Activated naive CD8-positive, alpha-beta T cell treated with anti-CD3 and anti-CD28 coated beads, Interleukin-2, amount 50 U/mL, for 24 hours (primary cell): Measurements from ENCODE around the gene IRF2BPL.

Experiments used
- ATAC-seq: fragments of 150-1000 bp; cut with Tn5 transposase; one replicate; pipeline ENCODE4 v1.10.0; 2021
- DNase-seq: peaks from one replicate; pipeline ENCODE4 v3.0.0; 2021
- H3K27ac Mint-ChIP-seq: one replicate; pipeline ENCODE4 v1.8.0; 2021; ENCODE audit warnings: mild to moderate bottlenecking, mixed read lengths
- H3K27me3 Mint-ChIP-seq: one replicate; pipeline ENCODE4 v1.8.0; 2021; ENCODE audit warnings: mixed read lengths
- H3K36me3 Mint-ChIP-seq: one replicate; pipeline ENCODE4 v1.8.0; 2021; ENCODE audit warnings: low read depth, mixed read lengths
- H3K4me1 Mint-ChIP-seq: one replicate; pipeline ENCODE4 v1.8.0; 2021; ENCODE audit warnings: mixed read lengths
- H3K4me3 Mint-ChIP-seq: one replicate; pipeline ENCODE4 v1.8.0; 2021; ENCODE audit warnings: mild to moderate bottlenecking, moderate library complexity, mixed read lengths
- H3K9me3 Mint-ChIP-seq: one replicate; pipeline ENCODE4 v1.8.0; 2021; ENCODE audit warnings: mixed read lengths

Gene IRF2BPL

DNA sequence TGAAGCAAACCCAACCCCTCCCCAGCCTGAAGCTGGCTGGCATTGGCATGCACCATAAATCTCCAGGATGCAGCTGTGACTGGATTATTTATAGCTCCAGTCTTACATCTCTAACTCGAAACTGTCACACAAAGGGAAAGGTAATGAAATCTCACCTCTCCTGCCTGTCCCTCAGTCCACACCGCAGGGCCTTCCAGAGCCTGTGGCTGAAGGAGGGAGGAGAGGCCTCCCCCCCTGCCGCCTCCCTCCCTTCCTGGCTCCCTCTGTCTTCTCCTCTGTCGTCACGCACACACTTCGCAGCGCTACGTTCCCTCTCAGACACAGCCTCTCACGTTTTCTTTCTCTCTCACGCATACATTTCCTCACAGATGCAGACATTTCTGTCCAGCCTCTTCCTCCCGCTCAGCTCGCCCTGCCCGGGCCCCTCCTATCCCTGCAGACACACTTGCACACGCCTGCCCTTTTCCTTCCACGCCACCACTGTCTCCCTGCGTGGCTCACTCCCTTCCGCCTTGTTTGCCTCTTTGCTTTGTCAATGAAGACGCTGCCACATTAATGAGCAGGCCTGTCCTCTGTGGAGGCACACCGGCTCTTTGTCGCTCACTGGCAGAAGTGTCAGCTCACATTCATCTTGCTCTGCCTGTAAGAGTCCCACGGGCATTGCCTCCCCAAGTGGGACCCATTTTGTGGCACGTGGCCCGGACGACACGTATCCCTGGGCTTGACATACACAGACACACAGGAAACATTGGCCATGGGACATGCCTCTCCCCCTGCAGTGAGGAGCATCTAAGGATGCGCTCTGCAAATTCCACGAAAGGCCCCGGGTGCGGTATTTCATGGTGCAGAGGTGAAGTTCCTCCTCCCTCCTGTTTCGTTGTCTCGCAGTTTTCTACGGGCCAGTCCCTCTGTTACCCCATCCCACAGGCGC is 27.9 kb downstream of the IRF2BPL start:
- no peak for DNase-seq
- peak; percentile 33 for ATAC-seq
- Mint-ChIP-seq H3K9me3 (no peaks in the 10 kb centered on the region), H3K27me3 (peaks cover 3% of the 10 kb centered on the region), H3K4me1 (peaks cover 24% of the 10 kb centered on the region), H3K27ac (peak overlapping the region; percentile 25), H3K4me3 (peak overlapping the region; percentile 30), H3K36me3 (no peaks in the 10 kb centered on the region)

DNA sequence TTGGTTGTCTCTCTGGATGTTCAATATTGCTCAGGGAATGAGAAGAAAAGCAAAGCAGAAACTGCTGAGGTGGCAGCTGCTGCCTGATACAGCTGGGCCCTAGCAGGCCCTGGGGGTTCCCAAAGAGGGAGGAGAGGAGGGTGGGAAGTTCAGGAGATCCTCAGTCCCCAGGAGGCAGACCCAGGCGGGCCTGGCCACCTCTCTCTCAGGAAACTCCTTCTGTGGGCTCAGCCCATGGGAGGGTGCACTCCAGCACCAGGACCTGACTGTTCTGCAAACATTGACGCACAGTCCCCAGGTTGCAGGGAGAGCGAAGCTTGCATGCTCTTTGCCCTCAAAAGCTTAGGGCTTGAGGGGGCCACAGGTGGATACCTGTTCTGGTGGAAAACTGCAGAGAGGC is 29.6 kb downstream of the IRF2BPL start:
- H3K27me3 Mint-ChIP-seq = peaks cover 3% of the 10 kb centered on the region
- H3K4me1 Mint-ChIP-seq = peaks cover 35% of the 10 kb centered on the region
- no peak overlapping the region for H3K4me3 Mint-ChIP-seq
- no peak for DNase-seq
- no peaks in the 10 kb centered on the region for H3K36me3 Mint-ChIP-seq
- no peak overlapping the region for H3K27ac Mint-ChIP-seq
- no peak for ATAC-seq
- no peaks in the 10 kb centered on the region for H3K9me3 Mint-ChIP-seq

DNA sequence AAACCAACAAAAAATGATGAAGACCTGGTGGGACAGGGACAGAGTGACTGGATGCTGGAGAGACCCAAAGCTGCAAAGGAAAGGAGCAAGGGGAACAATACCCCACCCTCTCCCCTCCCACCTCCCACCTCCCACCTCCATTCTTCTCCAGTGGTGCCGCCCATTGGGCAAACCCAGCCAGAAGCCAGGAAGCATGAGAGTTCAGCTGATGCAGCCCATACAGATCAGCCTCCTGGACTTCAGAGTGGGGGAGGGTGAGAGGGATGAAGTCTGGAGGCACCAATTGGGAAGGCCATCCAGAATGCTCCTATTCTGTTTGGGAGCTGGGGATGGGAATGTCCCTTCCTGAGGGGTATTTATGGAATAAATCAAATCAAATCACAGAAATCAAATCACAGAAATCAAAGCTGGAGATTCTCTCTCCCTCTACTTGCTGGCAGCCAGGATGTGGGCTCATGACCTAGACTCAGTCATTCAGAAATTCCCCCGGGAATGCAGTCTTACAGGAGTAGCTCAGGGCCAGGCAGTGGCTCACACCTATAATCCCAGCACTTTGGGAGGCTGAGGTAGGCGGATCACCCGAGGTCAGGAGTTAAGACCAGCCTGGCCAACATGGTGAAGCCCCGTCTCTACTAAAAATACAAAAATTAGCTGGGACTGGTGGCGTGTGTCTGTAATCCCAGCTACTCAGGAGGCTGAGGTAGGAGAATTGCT is 31.1 kb downstream of the IRF2BPL start:
- Mint-ChIP-seq H3K9me3 (no peaks in the 10 kb centered on the region), H3K27me3 (peaks cover 3% of the 10 kb centered on the region), H3K4me1 (peaks cover 38% of the 10 kb centered on the region), H3K36me3 (no peaks in the 10 kb centered on the region), H3K4me3 (no peak overlapping the region), H3K27ac (no peak overlapping the region)
- DNase-seq (no peak), ATAC-seq (no peak)

DNA sequence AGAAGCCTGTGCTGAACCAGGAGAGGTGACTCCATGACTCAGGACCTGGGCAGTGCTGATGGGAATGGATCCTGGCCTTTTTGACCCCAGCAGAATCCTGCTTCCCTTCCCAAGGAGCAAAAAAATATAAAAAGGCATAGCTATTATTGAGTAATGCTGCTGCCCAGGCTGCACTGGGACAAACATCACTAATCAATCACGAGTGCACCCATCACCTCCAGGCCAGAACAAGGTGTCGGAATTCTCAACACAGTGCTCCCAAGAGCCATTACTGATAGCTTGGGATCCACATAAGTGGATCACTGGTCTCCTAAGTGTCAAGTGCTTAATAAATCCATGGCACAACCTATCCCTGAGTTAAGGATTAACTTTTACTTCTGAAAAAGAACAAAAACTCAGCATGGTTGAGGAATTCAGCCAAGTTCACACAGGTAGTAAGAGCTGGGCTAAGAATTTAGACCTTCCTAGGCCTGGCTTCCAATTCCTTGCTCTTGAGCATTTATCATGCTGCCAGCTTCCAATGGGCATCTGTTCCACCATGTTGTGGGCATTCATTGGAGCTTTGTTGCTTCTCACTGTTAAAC is 31.9 kb downstream of the IRF2BPL start:
- no peak for DNase-seq
- H3K4me1 Mint-ChIP-seq = peaks cover 38% of the 10 kb centered on the region
- no peaks in the 10 kb centered on the region for H3K9me3 Mint-ChIP-seq
- H3K4me3 Mint-ChIP-seq = no peak overlapping the region
- H3K27ac Mint-ChIP-seq = no peak overlapping the region
- no peaks in the 10 kb centered on the region for H3K36me3 Mint-ChIP-seq
- ATAC-seq = no peak
- H3K27me3 Mint-ChIP-seq = peaks cover 3% of the 10 kb centered on the region

DNA sequence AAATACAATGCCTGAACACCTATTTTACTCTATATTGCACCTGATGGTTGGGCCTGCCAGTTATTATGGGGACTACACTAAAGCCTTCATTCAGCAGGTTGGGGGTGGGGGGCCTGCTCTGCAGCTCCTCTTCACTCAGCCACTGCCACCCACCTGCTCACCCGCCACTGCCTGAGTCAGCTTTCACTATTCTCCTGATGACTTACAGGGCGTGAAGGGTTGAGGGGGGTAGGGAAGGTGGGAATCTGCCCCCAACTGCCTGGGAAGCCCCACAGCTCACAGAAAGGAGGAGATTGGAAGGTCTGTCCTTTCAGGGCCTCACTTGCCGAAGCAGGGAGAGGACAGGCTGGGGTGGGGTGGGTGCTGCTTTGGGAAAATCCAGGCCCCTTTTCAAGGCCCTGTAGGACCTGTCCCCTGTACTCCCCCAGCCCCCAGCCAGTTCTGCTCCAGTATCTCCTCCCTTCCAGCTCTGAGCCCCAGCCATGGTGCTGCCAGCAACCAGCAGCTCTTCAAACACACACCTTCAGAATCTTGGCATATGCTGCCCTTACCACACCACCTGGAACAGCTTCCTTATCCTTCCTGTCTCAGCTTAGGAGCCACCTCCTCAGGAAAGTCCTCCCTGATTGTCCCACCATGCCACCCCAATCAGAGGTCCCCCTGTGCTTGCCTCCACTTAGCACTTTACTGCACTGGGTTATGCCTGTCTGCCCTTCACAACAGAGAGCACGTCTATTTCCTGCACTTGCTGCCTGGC is 33.1 kb downstream of the IRF2BPL start:
- H3K27me3 Mint-ChIP-seq = peaks cover under 1% of the 10 kb centered on the region
- H3K4me3 Mint-ChIP-seq = no peak overlapping the region
- ATAC-seq (peak; percentile 83), DNase-seq (peak; percentile 49)
- no peaks in the 10 kb centered on the region for H3K9me3 Mint-ChIP-seq
- H3K27ac Mint-ChIP-seq = no peak overlapping the region
- peaks cover 30% of the 10 kb centered on the region for H3K4me1 Mint-ChIP-seq
- H3K36me3 Mint-ChIP-seq = no peaks in the 10 kb centered on the region

DNA sequence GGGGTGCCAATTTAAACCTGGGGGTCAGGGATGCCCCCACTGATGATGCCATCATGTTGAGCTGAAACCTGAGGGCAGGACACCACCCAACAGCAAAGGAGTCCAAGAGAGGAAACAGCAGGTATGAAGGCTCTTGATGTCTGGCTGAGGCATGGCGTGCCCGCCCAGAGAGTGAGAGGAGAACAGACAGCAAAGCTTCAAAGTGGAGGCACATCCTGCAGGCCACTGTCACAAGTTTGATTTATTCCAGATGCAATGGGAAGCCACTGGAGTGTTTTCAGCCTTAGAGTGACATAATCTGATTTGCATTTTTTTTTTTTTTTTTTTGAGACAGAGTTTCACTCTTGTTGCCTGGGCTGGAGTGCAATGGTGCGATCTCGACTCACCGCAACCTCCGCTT is 34.8 kb downstream of the IRF2BPL start:
- no peak overlapping the region for H3K4me3 Mint-ChIP-seq
- no peaks in the 10 kb centered on the region for H3K27me3 Mint-ChIP-seq
- DNase-seq (no peak), ATAC-seq (no peak)
- no peak overlapping the region for H3K27ac Mint-ChIP-seq
- H3K9me3 Mint-ChIP-seq = no peaks in the 10 kb centered on the region
- no peaks in the 10 kb centered on the region for H3K36me3 Mint-ChIP-seq
- peaks cover 25% of the 10 kb centered on the region for H3K4me1 Mint-ChIP-seq

DNA sequence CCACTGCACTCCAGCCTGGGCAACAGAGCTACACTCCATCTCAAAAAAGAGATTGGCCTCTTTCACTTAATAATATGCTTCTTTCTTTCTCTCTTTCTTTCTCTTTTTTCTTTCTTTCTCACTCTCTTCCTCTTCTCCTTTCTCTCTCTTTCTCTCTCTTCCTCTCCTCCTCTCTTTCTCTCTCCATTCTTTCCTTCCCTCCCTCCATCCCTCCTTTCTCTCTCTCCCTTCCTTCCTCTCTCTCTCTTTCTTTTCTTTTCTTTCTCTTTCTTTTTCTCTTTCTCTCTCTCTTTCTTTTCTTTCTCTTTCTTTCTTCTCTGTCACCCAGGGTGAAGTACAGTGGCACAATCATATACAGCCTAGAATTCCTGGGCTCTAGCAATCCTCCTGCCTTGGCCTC is 38.4 kb downstream of the IRF2BPL start:
- Mint-ChIP-seq H3K36me3 (no peaks in the 10 kb centered on the region), H3K27me3 (no peaks in the 10 kb centered on the region), H3K4me3 (no peak overlapping the region), H3K27ac (no peak overlapping the region), H3K9me3 (no peaks in the 10 kb centered on the region), H3K4me1 (peaks cover 21% of the 10 kb centered on the region)
- no peak for ATAC-seq
- no peak for DNase-seq

DNA sequence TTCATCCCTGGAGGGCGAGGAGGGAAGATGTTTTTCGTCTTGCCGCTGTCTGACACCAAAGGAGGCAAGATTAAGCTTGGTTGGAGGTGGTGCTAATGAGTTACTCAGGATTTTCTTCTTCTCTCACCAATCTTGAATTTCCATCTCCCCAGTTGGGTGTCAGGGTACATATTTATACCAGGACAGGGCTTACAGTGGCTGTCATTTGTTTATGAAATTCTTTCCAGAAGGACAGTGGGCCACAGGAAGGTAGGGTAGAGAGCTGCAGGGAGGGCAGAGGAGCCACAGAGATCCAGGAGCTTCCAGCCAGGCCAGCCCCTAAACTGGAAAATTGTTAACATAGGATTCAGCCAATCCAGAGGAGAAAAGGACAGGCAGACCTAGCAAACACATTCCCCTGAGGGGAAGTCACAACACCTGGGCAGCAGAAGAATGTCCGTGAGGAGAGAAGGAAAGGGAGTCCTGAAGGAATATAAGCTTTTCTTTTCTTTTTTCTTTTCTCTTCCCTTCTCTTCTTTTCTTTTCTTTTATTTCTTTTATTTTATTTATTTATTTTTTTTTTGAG is 40.5 kb downstream of the IRF2BPL start:
- Mint-ChIP-seq H3K27me3 (no peaks in the 10 kb centered on the region), H3K9me3 (no peaks in the 10 kb centered on the region), H3K4me1 (peaks cover 10% of the 10 kb centered on the region), H3K4me3 (no peak overlapping the region), H3K36me3 (no peaks in the 10 kb centered on the region), H3K27ac (no peak overlapping the region)
- DNase-seq (no peak), ATAC-seq (no peak)

DNA sequence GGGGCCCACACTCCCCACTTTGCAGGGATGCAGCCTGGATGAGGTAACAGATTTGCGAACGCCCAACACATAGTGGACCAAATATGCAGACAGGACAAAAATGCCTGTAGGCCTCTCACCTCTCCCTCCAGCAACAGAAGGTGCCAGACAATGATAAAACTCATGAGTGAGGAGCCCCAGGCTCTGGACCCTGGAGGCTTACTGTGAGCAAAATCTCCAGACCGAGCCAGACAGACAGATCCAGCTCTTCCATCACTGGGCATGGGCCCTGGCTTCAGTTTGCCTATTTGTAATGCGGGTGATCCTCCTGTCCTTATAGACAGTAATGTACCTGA is 42.3 kb downstream of the IRF2BPL start:
- ATAC-seq = no peak
- peaks cover 10% of the 10 kb centered on the region for H3K4me1 Mint-ChIP-seq

DNA sequence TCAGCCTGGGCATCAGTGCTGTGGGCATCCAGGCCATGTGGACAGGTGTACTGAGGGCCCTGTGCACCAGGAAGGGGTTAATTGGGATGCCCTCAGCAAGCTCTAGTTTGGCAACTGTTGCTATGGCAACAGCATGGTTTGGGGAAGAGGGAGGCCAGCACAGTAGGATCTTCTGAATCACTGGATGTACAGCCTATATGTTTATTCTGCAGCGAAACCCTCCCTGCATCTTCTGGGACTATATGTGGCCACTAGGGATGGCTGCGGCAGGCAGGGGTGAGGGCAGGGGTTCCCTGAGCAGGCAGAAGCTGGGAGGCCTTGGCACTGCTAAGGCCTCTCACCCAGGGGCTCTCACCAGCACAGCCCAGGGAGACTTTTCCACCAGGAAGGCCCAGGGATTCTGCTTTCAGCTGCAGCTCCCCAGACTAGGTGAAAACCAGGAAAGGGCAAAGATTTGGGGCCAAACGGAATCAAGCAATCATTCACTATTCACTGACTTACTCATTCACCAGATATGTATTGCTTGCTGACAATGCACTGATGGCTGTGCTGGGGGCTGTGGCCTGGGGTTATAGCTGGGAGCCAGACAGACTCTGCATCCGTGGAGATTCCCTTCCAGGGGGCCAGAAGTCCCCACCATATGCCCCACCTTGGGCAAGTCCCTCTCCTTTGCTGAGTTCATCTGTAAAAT is 42.8 kb downstream of the IRF2BPL start:
- Mint-ChIP-seq H3K27ac (no peak overlapping the region), H3K36me3 (peaks cover 2% of the 10 kb centered on the region), H3K9me3 (peaks cover 6% of the 10 kb centered on the region), H3K27me3 (no peaks in the 10 kb centered on the region), H3K4me1 (peaks cover 10% of the 10 kb centered on the region), H3K4me3 (no peak overlapping the region)
- DNase-seq (no peak), ATAC-seq (no peak)

More for the DNA sequence above, 42.3 kb downstream of the IRF2BPL start:
- no peak overlapping the region for H3K27ac Mint-ChIP-seq
- no peak overlapping the region for H3K4me3 Mint-ChIP-seq
- peaks cover 6% of the 10 kb centered on the region for H3K9me3 Mint-ChIP-seq
- no peaks in the 10 kb centered on the region for H3K27me3 Mint-ChIP-seq
- no peak for DNase-seq
- H3K36me3 Mint-ChIP-seq = peaks cover 2% of the 10 kb centered on the region

DNA sequence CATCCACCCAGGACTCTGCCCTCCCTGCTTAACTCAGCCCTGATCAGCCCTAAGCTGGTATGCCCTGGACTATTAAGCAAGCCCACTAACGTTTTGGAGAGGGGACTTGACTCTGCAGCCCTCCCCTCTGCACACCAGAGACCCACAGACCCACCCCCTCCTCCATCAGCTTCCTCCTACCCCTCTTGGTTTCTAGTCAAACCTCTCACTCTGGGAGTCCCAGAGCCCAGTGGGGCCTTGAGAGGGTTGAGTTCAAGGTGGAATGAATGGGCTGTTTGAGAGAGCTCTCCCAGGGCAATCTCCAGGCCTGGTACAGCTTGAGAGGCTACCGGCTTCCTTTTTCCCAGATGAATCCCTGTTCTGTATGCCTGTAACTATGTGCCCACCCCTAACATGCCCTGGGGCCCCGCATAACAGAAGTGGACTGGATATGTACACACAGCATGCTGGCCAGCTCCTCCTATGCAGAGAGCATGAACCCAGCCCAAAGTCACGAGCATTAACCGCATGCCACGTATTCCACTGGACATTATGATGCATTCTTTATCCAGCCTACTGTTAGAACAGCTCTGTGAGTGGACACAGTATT is 43.6 kb downstream of the IRF2BPL start:
- Mint-ChIP-seq H3K9me3 (peaks cover 6% of the 10 kb centered on the region), H3K36me3 (peaks cover 2% of the 10 kb centered on the region), H3K27me3 (no peaks in the 10 kb centered on the region), H3K27ac (no peak overlapping the region), H3K4me1 (peaks cover 16% of the 10 kb centered on the region), H3K4me3 (no peak overlapping the region)
- no peak for ATAC-seq
- DNase-seq = no peak

DNA sequence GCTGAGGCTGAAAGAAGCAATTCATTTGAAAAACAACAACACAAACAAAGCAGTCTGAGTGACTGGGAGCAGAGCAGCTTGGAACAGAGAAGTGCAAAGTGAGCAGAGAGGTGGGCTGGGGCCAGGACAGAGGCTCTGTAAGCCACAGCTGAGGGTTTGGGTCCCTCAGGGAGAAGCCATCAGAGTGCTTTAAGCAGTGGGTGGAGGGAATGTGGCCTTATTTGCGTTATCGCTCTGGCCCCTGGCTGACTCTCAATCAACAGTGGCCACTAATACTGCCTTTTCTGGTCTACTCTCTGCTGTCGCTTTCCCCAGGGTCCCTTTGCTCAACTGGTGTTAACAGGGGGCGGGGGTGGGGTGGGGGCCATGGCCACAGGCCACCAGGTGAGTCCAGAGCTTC is 44.2 kb downstream of the IRF2BPL start:
- H3K27ac Mint-ChIP-seq = no peak overlapping the region

DNA sequence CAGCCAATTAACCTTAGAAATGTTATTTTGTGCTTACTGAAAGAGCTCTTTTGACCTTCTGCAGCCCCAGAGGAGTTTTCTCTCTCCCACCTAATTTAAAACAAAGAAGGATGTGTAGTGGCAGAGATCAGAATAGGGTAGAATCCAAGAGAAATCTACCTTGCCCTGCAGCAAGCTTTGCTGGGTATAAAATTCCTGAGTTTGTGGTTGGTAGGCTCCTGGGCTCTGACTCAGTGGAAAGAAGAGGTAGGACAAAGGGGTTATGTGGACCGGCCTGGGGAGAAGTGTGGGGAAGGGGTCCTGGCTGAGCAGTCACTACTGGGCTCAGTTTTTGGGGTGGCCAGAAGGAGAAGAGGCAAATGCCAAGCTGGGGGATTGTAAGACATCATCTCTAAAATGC is 46.8 kb downstream of the IRF2BPL start:
- peaks cover 6% of the 10 kb centered on the region for H3K9me3 Mint-ChIP-seq
- peaks cover 2% of the 10 kb centered on the region for H3K36me3 Mint-ChIP-seq
- ATAC-seq (no peak), DNase-seq (no peak)
- peaks cover 39% of the 10 kb centered on the region for H3K4me1 Mint-ChIP-seq
- H3K4me3 Mint-ChIP-seq = no peak overlapping the region
- no peaks in the 10 kb centered on the region for H3K27me3 Mint-ChIP-seq
- no peak overlapping the region for H3K27ac Mint-ChIP-seq

More for the DNA sequence above, 44.2 kb downstream of the IRF2BPL start:
- Mint-ChIP-seq H3K4me3 (no peak overlapping the region), H3K9me3 (peaks cover 6% of the 10 kb centered on the region), H3K4me1 (peaks cover 21% of the 10 kb centered on the region), H3K27me3 (no peaks in the 10 kb centered on the region), H3K36me3 (peaks cover 2% of the 10 kb centered on the region)
- DNase-seq = no peak
- ATAC-seq = no peak
